Measurements from ENCODE around the gene FAM234B. TPM values are rescaled to one million over a fixed set of nuclear protein-coding genes. Genes with fewer than 3 reads are reported as not detected.

FAM234B gene
- total and polyA plus RNA-seq, 2 of the 8 experiments (the other 6 are each of a cell fraction or from before 2014, with no cell fraction given) = 12.5 to 29.1 TPM

DNA sequence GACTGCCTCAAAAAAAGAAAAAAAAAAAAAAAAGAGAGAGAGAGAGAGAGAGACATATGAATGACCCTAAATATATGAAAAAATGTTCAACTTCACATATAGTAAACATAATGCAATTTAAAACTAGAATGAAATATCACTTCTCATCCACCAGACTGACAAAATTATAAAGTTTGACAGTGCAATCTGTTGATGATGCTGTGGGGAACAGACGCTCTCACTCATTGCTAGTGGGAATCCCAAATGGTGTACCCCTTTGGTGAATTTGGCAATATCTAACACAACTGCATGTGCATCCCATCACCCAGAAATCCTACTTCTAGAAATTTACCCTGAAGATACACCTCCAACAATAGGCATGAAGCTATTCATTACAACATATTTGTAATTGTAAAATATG lies 61.6 kb downstream of the FAM234B start:
- TF ChIP-seq, protein P1, sequence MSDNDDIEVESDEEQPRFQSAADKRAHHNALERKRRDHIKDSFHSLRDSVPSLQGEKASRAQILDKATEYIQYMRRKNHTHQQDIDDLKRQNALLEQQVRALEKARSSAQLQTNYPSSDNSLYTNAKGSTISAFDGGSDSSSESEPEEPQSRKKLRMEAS (IDR thresholded peaks at IDR 0.05) = no peak
- TF ChIP-seq SUZ12 (IDR thresholded peaks at IDR 0.05; ENCODE audit: low read length) (no peak), POLR2A (IDR thresholded peaks at IDR 0.05; ENCODE audit: control extremely low read depth in 1 of 2, low read depth in 2 of 2, low read length in 2 of 2) (no peak), NANOG (IDR thresholded peaks at IDR 0.05; ENCODE audit: insufficient read depth, low read depth, low read length, poor library complexity, severe bottlenecking) (no peak), CEBPB (IDR thresholded peaks at IDR 0.05; ENCODE audit: low read depth, low read length) (no peak), HDAC2 (IDR thresholded peaks at IDR 0.05; ENCODE audit: borderline replicate concordance in 1 of 2, low read depth in 2 of 2, low read length in 2 of 2) (no peak), RBBP5 (IDR thresholded peaks at IDR 0.05; ENCODE audit: borderline replicate concordance, low read depth, low read length) (no peak), KDM5A (IDR thresholded peaks at IDR 0.05; ENCODE audit: low read length) (no peak), KDM1A (IDR thresholded peaks at IDR 0.05; ENCODE audit: borderline replicate concordance, low read length) (no peak)
- Histone ChIP-seq H4K91ac (replicated peaks; ENCODE audit: insufficient read length, low read length) (no peak overlapping the region), H3K9me3 (ENCODE audit: insufficient read depth in 2 of 2, low read depth in 1 of 2, low read length in 1 of 2) (0 out of 4 replicates have a peak, but pooled peaks cover 0 to 5% of the 10 kb centered on the region in 2 experiments), H3K27ac (ENCODE audit: low read depth, low read length) (no peak overlapping the region), H3K4me1 (replicated peaks in 1 of 4; ENCODE audit: control insufficient read depth in 3 of 4, insufficient read depth in 4 of 4, low read length in 3 of 4) (peaks cover 2 to 13% (median 4%) of the 10 kb centered on the region in 4 experiments; a peak in 5 of 7 replicates), H2BK20ac (ENCODE audit: low read length) (no peak overlapping the region), H3K79me2 (ENCODE audit: control insufficient read depth in 1 of 2, insufficient read depth in 2 of 2, low read length in 2 of 2) (no peaks in the 10 kb centered on the region), H2BK12ac (ENCODE audit: low read depth, low read length) (no peak overlapping the region), H4K5ac (ENCODE audit: insufficient read length, low read depth, low read length) (no peak overlapping the region), H3K4me2 (ENCODE audit: insufficient read depth in 1 of 2, low read depth in 2 of 2, low read length in 2 of 2) (no peak overlapping the region), H3K27me3 (replicated peaks in 1 of 4; ENCODE audit: control insufficient read depth in 3 of 4, extremely low read depth in 1 of 4, insufficient read depth in 3 of 4, low read length in 3 of 4) (no peaks in the 10 kb centered on the region), H2BK120ac (replicated peaks; ENCODE audit: low read depth, low read length) (no peak overlapping the region), H3K4me3 (ENCODE audit: extremely low read depth in 1 of 4, insufficient read depth in 2 of 4, low read depth in 3 of 4, low read length in 4 of 4) (no peak overlapping the region), H3K18ac (ENCODE audit: extremely low read depth, low read length) (no peak overlapping the region), H4K20me1 (replicated peaks in 1 of 2; ENCODE audit: control insufficient read depth in 1 of 2, insufficient read depth in 2 of 2, low read length in 2 of 2) (no peaks in the 10 kb centered on the region), H2AFZ (ENCODE audit: low read length) (no peak overlapping the region), H4K8ac (ENCODE audit: extremely low read depth, insufficient read depth, low read length) (no peak overlapping the region), H2AK5ac (ENCODE audit: low read depth, low read length) (no peak overlapping the region), H3K36me3 (ENCODE audit: control insufficient read depth in 2 of 4, insufficient read depth in 4 of 4, low read length in 3 of 4) (no peaks in the 10 kb centered on the region), H2BK15ac (ENCODE audit: low read length) (no peak overlapping the region), H3K23me2 (ENCODE audit: low read depth, low read length) (peaks cover 5% of the 10 kb centered on the region; the same call in 1 of the 2 replicates), H3K14ac (ENCODE audit: insufficient read length) (no peak overlapping the region), H3K4ac (replicated peaks; ENCODE audit: insufficient read length, low read depth, low read length) (no peak overlapping the region), H3K56ac (replicated peaks; ENCODE audit: insufficient read length, low read depth, low read length) (no peak overlapping the region), H3K79me1 (ENCODE audit: low read depth, low read length) (no peaks in the 10 kb centered on the region), H3K23ac (ENCODE audit: insufficient read length) (no peak overlapping the region), H3K9ac (replicated peaks in 1 of 4; ENCODE audit: extremely low read depth in 1 of 4, low read depth in 3 of 4, low read length in 3 of 4) (no peak overlapping the region), H2BK5ac (ENCODE audit: low read depth, low read length) (no peak overlapping the region)
- CTCF ChIA-PET (ENCODE audit: partially characterized antibody) = interaction anchor here (0.6 to 2.0 kb wide), 8 partner anchors 11 to 369 kb away, joined by 3 to 7 read pairs (median 4); no protein-coding TSS in a partner anchor
- FAIRE-seq (no peak), DNase-seq (ENCODE audit: low read depth in 1 of 2, low spot score in 2 of 2) (no peak)
- POLR2A ChIA-PET (ENCODE audit: partially characterized antibody) = interaction anchor here (0.7 to 0.9 kb wide), 2 partner anchors 9 to 60 kb away, joined by 3 read pairs; no protein-coding TSS in a partner anchor
- 83% methylated on average over 1 of the region's 1 CpG; no CpG with 5 or more reads in 1 of the 2 experiments for WGBS, 2 experiments (ENCODE audit: extremely low coverage in 1 of 2, insufficient coverage in 1 of 2, insufficient read length in 1 of 2, insufficient replicate concordance in 2 of 2, low coverage in 1 of 2, low lambda C conversion rate in 2 of 2, missing lambda C conversion rate in 1 of 2)
